GM15510 (cell line): ENCODE measurements around the gene CGREF1.

ENCODE experiments used
- POLR2A ChIP-seq: IDR thresholded peaks from 3 replicates; pipeline ENCODE4 v1.6.1; 2011; ENCODE audit warnings: borderline replicate concordance; ENCODE audit not compliant: insufficient read length; ENCODE audit errors: extremely low read depth

Gene CGREF1

DNA sequence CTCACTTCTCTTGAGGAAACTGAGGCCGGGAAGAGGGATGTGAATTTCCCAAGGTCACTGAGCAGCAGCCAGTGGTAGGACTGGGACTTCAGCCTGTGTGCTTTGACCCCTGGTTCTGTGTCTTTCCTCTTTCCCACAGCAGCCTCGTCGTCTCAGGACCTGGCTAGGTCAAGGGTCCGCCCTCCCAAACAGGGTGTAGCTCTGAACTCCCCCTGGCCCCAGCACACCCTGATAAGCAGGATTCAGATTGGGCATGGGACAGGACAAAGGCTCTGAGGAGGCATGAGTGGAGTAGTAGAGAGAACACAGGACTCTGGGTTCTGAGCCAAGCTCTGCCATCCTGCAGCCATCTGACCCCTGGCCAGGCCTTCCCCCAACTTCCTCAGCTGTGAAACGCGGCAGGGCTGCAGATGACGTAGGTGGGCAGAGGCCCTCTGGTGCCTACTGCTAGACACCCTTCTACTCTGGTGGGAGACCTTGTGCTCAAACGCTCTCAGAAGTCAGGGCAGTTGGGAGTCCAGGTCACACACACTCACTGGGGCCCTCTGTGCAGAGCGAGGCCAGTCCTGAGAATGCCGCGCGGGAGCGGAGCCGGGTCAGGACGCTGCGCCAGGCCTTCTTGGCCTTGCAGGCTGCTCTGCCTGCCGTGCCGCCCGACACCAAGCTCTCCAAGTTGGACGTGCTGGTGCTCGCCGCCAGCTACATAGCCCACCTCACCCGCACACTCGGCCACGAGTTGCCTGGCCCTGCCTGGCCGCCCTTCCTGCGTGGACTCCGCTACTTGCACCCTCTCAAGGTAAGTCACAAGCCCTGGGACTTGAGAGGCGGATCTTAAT, 30.9 kb upstream of the CGREF1 start:
- no peak for TF ChIP-seq POLR2A

- TF ChIP-seq POLR2A, result no peak
These were observed 30.0 kb upstream of the CGREF1 start, which contains the start of gene TCF23 for GRCh38 chr2:27148801-27149439. Gene TCF23 (plus strand): TSS chr2:27149004. CDS start chr2:27149134, 130 bp downstream.

DNA sequence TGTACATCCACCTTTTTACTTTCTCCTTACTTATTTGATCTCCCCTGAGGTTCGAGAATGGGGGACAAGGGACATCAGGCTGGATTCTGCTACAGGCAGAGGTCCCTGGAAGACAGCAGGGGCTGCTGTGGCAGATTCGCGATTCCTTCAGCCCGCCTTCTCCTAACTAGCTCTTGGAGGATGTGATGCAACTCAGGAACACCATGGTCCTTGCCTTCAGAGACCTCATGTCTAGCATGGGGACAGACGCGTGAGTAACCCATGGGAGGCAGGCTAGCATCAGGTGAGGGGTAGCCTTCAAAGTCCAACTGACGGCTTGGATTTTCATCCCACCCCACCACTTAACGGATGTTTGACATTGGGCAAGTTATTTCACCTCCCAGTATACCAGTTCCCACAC, 29.0 kb upstream of the CGREF1 start:
- no peak for TF ChIP-seq POLR2A

DNA sequence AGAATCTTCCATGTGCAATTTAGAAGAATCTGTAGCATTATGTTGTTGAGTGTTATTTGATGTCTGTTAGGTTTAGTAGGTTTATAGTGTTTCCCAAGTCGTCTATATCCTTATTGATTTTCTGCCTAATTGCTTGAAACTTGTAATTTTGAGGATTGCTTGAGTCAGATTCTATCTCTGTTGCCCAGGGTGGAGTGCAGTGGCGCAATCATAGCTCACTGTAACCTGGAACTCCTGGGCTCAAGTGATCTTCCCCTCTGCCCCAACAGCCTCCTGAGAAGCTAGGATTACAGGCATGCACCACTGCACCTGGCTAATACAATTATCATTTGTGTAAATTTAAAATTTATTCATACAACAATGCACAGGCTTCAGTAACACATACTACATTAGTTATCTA, 26.8 kb upstream of the CGREF1 start:
- no peak for TF ChIP-seq POLR2A

GRCh38 chr2:27143285-27143684, 24.4 kb upstream of the CGREF1 start:
- TF ChIP-seq POLR2A, result no peak

GRCh38 chr2:27139310-27139709, 20.4 kb upstream of the CGREF1 start, which contains the start of gene PRR30:
Gene PRR30 (minus strand): TSS chr2:27139410. CDS start chr2:27138329, 1,081 bp downstream.
- no peak for TF ChIP-seq POLR2A

GRCh38 chr2:27138111-27138510, 19.2 kb upstream of the CGREF1 start:
- no peak for TF ChIP-seq POLR2A

DNA sequence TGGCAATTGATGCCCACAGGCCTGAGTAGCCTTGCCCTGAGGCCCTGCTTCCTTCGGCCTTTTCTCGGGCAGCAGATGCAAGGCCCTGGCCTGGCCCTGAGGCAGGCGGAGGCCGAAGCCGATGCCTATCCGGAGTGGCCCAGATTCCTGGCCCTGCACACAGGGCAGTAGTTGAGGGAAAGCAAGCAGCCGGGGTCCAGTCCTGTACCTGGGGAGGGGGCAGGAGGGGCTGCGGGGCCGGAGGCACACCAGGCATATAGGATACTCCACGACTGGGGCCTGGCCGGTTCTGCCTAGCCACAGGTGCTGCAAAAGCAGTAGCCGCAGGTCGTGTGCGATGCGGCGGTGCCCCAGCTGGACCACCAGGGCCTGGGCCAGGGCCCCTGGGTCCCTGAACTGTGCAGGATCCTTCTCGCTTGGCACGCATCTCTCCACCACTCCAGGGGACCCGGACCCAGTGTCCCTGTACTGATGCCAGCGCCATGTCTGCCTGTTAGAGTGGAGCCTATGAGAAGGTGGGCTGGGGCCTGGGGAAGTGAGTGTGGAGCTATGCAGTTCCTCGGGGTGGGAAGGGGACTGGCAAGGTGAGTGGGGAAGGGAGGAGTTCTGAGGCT, 18.5 kb upstream of the CGREF1 start:
- TF ChIP-seq POLR2A, result no peak

DNA sequence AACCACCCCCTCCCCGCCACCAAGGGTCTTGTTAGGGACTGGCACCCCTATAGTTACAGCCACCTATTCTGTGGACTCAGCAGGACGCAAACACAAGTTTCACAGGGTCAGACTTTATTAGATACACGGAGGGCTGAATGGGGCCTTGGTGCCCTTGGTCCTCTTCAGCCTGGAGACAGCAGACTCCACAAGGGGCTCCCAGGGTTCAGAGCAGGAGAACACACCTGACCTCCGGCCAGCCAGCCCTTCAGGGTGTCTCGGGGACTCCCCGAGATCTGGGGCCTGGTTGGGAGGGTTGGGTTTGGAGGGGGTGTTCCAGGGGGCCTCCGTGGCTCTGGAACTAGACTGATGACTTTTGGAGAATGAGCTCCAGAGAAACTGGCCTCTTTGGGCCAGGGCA, 17.8 kb upstream of the CGREF1 start:
- no peak for TF ChIP-seq POLR2A

DNA sequence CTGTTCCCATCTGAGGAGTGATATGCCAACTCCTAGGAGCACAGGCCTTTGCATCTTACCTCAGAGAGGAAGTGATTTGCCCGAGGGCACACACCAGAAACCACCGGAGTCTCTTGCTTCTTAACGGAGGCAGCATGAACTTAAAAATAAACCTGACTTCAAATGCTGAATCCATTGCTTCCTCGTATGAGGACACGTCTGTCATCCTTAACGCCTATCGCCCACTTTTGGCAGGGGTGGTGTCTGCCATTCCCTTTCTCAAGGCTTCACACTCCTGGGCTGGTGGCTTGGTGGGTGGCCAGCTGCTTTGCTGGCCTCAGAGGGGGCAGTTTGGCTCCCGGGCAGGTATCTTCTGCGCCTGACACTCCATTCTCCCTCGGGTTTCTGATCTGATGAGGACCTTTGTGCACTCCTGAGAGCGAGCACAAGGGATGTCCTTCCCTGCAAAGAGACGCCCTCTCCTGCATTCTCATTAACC, 16.6 kb upstream of the CGREF1 start:
- no peak for TF ChIP-seq POLR2A

DNA sequence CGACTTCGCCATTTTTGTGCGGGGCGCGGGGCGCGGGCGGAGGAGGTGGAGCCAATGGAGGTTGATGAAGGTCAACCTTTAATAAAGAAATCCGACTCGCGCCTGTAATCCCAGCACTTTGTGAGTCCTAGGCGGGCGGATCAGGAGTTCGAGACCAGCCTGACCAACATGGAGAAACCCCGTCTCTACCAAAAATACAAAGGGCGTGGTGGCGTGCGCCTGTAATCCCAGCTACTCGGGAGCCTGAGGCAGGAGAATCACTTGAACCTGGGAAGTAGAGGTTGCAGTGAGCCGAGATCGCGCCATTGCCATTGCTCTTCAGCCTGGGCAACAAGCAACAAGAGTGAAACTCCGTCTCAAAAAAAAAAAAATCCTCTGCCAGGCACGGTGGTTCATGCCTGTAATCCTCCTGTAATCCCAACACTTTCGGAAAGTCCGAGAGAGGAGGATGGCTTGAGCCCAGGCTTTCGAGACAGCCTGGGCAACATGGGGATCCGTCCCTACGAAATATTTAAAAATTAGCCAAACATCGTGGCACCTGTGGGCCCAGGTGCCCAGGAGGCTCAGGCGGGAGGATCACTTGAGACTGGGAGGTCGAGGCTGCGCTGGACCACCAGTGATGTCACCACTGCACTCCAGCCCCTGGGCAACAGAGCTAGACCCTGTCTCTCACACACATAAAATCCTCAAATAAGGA, 16.0 kb upstream of the CGREF1 start:
- no peak for TF ChIP-seq POLR2A

DNA sequence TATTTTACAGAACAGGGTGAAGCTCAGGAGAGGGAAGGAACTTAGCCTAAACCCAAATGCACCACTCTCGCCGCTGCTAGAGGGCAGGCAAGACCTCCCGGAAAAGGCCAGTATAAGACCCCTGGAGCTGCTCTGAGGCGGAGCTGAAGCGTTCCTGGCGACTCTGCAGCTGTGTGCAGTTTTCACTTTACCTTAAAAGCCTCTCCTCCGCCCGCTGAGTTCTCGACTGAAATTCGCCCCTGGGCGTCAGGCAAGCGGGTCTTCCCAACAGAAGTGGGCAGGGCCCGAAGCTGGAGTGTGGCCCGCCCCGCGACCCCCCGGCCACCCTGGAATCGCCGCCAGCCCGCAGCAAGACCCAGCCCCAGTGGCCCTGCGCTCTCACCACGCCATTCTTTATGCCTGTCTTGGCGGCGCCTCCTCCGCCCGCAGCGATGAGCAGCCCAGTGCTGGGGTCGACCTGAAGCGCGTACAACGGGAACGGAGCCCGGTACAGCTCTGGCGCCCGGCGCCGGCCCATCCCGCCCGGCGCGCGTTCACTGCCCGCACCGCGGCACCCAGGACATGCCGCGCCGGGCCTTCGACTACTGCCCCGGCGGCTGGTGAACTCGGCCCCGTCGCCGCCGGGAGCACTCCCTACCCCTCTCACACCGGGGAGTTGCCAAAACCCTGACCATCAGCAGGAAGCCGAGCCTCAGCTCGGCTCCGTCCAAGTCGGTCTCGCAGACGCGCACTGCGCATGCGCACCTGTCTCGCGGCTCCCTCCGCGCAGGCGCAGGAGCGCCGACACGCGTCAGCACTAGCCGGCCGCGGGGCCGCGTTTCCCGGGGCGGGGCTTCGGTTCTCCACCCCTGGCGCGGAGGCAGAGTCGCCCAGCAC, 15.2 kb upstream of the CGREF1 start, which contains the start of gene PREB:
TSS of gene PREB (minus strand) at position 732 of the 876 bp plus-strand sequence. CDS start at position 517, 215 bp downstream.
- peak; percentile 94 for TF ChIP-seq POLR2A

- TF ChIP-seq POLR2A, result no peak
These were observed 14.4 kb upstream of the CGREF1 start for GRCh38 chr2:27133195-27133875.
